Measurements from ENCODE around the gene SUSD4. TPM values are rescaled to one million over a fixed set of nuclear protein-coding genes. Genes with fewer than 3 reads are reported as not detected.

Gene SUSD4
- total and polyA plus RNA-seq, 2 donors = 4.6 to 5.2 TPM

DNA sequence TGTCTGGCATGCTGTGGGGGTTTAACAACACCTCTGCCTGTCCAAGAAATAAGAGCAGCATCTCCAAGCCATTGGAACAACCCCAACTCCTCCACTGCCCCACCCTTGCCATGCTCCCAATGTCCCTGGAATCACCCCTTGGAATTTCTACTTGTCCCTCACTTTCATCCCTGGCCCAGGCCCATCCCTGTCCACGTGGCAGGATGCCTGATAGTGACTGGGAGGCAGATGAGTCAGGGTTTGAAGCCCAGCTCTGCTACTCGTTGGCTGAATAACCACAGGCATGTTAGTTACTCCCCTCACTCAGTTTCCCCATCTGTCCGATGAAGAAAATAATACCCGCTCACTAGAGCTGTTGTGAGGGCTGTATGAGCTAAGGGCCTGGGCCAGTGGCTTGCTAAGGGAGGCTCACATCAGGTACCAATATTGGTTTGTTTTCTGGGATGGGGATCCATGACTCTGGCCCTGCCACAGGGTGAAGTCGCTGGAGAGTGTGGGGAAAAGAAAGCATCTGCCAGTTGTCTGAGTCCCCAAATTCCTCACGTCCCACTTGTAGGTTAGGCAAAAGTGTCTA lies 121.5 kb downstream of the SUSD4 start:
- Histone ChIP-seq H3K4me3 (ENCODE audit: low read length in 2 of 2) (no peak overlapping the region), H3K27ac (ENCODE audit: low read depth in 1 of 2, low read length in 1 of 2) (no peak overlapping the region), H3K27me3 (ENCODE audit: control insufficient read depth in 2 of 2, insufficient read depth in 1 of 2, low read length in 1 of 2) (peaks cover 0 to 12% of the 10 kb centered on the region in 2 donors), H3K4me1 (ENCODE audit: control insufficient read depth in 2 of 2, insufficient read depth in 2 of 2, low read length in 2 of 2) (peaks cover 0 to 19% of the 10 kb centered on the region in 2 donors), H3K36me3 (ENCODE audit: control insufficient read depth in 2 of 2, insufficient read depth in 2 of 2, low read length in 1 of 2) (no peaks in the 10 kb centered on the region), H3K9me3 (ENCODE audit: control insufficient read depth in 2 of 2, insufficient read depth in 1 of 2, low read length in 1 of 2) (no peaks in the 10 kb centered on the region)
- 95% methylated on average over 6 of the region's 6 CpGs for WGBS
- DNase-seq (ENCODE audit: low read depth in 6 of 9, low spot score in 9 of 9) = no peak

DNA sequence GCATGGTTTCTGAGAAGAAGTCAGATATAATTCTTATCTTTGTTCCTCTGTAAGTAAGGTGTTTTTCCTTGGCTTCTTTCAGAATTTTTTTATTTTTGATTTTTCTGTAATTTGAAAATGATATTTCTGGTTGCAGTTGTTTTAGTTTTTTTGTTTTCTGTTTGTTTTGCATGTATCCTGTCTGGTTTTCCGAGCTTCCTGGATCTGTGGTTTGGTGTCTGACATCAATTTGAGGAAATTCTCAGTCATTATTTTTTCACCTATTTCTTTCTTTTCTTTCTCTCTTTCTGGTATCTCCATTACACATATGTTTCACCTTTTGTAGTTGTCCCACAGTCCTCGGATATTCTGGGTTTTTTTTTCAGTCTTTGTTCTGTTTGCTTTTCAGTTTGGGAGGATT lies 123.9 kb downstream of the SUSD4 start:
- Histone ChIP-seq H3K4me1 (ENCODE audit: control insufficient read depth in 2 of 2, insufficient read depth in 2 of 2, low read length in 2 of 2) (peaks cover 0 to 20% of the 10 kb centered on the region in 2 donors), H3K4me3 (ENCODE audit: low read length in 2 of 2) (no peak overlapping the region), H3K36me3 (ENCODE audit: control insufficient read depth in 2 of 2, insufficient read depth in 2 of 2, low read length in 1 of 2) (no peaks in the 10 kb centered on the region), H3K9me3 (ENCODE audit: control insufficient read depth in 2 of 2, insufficient read depth in 1 of 2, low read length in 1 of 2) (no peaks in the 10 kb centered on the region), H3K27ac (ENCODE audit: low read depth in 1 of 2, low read length in 1 of 2) (no peak overlapping the region), H3K27me3 (ENCODE audit: control insufficient read depth in 2 of 2, insufficient read depth in 1 of 2, low read length in 1 of 2) (no peaks in the 10 kb centered on the region)
- 91% methylated on average over 2 of the region's 2 CpGs for WGBS
- DNase-seq (ENCODE audit: low read depth in 6 of 9, low spot score in 9 of 9) = no peak

DNA sequence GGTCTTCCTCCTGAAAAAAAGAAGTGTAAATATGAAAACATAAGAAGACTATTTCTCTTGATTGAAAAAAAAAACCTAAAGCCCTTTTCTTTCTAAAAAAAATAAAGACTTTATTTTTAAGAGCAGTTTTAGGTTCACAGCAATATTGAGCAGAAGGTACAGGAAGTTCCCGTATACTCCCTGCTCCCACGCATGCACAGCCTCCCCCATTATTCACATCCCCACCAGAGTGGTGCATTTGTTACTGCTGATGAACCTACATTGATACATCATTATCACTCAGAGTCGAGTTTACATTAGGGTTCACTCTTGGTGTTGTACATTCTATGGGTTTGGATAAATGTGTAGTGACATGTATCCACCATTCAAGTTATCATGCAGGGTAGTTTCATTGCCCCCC lies 128.9 kb downstream of the SUSD4 start:
- Histone ChIP-seq H3K4me1 (ENCODE audit: control insufficient read depth in 2 of 2, insufficient read depth in 2 of 2, low read length in 2 of 2) (peaks cover 38 to 50% of the 10 kb centered on the region in 2 donors), H3K4me3 (ENCODE audit: low read length in 2 of 2) (no peak overlapping the region), H3K9me3 (ENCODE audit: control insufficient read depth in 2 of 2, insufficient read depth in 1 of 2, low read length in 1 of 2) (no peaks in the 10 kb centered on the region), H3K27me3 (ENCODE audit: control insufficient read depth in 2 of 2, insufficient read depth in 1 of 2, low read length in 1 of 2) (no peaks in the 10 kb centered on the region), H3K36me3 (ENCODE audit: control insufficient read depth in 2 of 2, insufficient read depth in 2 of 2, low read length in 1 of 2) (no peaks in the 10 kb centered on the region), H3K27ac (ENCODE audit: low read depth in 1 of 2, low read length in 1 of 2) (peak overlapping the region in 1 of 2 donors; percentile 49)
- 72% methylated on average over 3 of the region's 3 CpGs for WGBS
- peak in 1 of 9 donors; percentile 34 for DNase-seq (ENCODE audit: low read depth in 6 of 9, low spot score in 9 of 9)

DNA sequence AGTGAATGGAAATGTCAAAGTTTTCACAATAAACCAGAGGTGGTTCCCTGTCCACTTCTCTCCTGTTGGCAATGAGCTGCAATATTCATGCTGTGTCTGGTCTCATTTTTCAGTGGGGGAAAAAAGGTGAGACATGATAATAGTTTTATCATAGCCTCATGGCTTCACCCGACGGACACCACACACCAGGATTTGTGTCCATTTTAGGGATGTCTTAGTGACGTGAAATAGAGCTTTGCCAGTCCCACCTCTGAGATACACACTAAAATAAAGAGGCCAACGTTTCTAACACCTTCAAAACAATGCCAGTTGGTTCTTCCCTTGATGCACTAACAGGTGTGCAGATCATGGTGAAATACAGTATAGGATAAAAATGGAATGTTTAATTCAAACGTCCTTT lies 129.4 kb downstream of the SUSD4 start:
- Histone ChIP-seq H3K9me3 (ENCODE audit: control insufficient read depth in 2 of 2, insufficient read depth in 1 of 2, low read length in 1 of 2) (no peaks in the 10 kb centered on the region), H3K27ac (ENCODE audit: low read depth in 1 of 2, low read length in 1 of 2) (no peak overlapping the region), H3K27me3 (ENCODE audit: control insufficient read depth in 2 of 2, insufficient read depth in 1 of 2, low read length in 1 of 2) (no peaks in the 10 kb centered on the region), H3K4me3 (ENCODE audit: low read length in 2 of 2) (no peak overlapping the region), H3K36me3 (ENCODE audit: control insufficient read depth in 2 of 2, insufficient read depth in 2 of 2, low read length in 1 of 2) (no peaks in the 10 kb centered on the region), H3K4me1 (ENCODE audit: control insufficient read depth in 2 of 2, insufficient read depth in 2 of 2, low read length in 2 of 2) (peaks cover 44 to 55% of the 10 kb centered on the region in 2 donors)
- 58% methylated on average over 5 of the region's 5 CpGs for whole genome bisulfite sequencing
- no peak for DNase-seq (ENCODE audit: low read depth in 6 of 9, low spot score in 9 of 9)

DNA sequence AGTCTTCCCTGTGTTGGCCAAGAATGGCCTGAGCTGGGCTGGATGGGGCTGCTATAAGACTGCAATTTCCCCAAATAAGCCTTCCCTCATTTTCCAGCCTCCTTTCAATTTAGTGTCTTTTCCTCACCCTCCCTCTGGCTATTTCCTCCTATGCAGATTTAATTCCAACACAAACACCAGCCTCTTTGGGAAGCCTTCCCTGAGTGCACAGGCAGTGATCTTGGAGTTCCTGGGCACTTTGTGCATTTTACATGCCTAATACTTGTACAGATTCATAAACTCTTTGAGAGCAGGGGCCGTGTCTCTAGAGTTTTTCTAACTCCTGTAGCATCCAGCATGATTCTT lies 129.8 kb downstream of the SUSD4 start:
- no peak for DNase-seq (ENCODE audit: low read depth in 6 of 9, low spot score in 9 of 9)
- Histone ChIP-seq H3K36me3 (ENCODE audit: control insufficient read depth in 2 of 2, insufficient read depth in 2 of 2, low read length in 1 of 2) (no peaks in the 10 kb centered on the region), H3K9me3 (ENCODE audit: control insufficient read depth in 2 of 2, insufficient read depth in 1 of 2, low read length in 1 of 2) (no peaks in the 10 kb centered on the region), H3K4me1 (ENCODE audit: control insufficient read depth in 2 of 2, insufficient read depth in 2 of 2, low read length in 2 of 2) (peaks cover 47 to 59% of the 10 kb centered on the region in 2 donors), H3K27me3 (ENCODE audit: control insufficient read depth in 2 of 2, insufficient read depth in 1 of 2, low read length in 1 of 2) (no peaks in the 10 kb centered on the region), H3K27ac (ENCODE audit: low read depth in 1 of 2, low read length in 1 of 2) (no peak overlapping the region), H3K4me3 (ENCODE audit: low read length in 2 of 2) (no peak overlapping the region)
- 90% methylated on average over 1 of the region's 1 CpG for WGBS

DNA sequence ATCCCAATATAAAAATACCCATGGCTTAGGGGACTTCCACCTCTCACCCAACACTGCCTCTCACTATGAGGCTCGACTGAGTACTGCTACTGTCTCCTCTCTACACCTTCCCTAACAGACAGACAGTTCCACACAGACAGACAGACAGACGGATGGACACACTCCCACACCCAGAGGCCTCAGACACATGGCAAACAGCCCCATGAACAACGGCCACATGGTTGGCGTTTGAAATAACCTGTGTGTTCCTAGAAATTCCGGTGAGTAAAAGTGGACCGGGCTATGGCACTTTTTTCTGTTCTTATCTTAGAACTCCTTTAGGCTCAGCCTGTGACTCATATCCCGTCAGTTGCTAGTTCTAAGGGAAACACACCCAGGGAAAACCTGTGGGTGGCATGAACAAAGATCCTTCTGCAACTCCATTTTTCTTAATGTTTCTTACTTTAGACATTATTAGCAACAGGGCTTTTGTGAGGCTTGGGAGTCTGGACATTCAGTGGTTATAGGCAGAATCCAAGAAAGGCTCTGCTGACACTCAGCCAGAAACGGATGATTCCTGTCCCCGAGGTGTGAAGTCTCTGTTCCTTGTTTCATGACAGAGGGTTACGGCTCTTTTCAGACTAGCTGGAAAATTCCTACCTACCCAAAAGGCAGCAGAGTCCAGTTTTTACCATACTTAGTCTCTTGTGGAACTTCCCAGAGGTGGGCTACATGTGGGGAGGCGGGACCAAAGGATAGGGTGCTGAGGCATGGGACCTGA lies 130.4 kb downstream of the SUSD4 start:
- DNase-seq (ENCODE audit: low read depth in 6 of 9, low spot score in 9 of 9) = no peak
- no peaks in the 10 kb centered on the region for H3K36me3 ChIP-seq (ENCODE audit: control insufficient read depth in 2 of 2, insufficient read depth in 2 of 2, low read length in 1 of 2)
- no peak overlapping the region for H3K4me3 ChIP-seq (ENCODE audit: low read length in 2 of 2)
- H3K9me3 ChIP-seq (ENCODE audit: control insufficient read depth in 2 of 2, insufficient read depth in 1 of 2, low read length in 1 of 2) = no peaks in the 10 kb centered on the region
- 79% methylated on average over 11 of the region's 11 CpGs for WGBS
- H3K4me1 ChIP-seq (ENCODE audit: control insufficient read depth in 2 of 2, insufficient read depth in 2 of 2, low read length in 2 of 2) = peaks cover 50 to 64% of the 10 kb centered on the region in 2 donors
- H3K27ac ChIP-seq (ENCODE audit: low read depth in 1 of 2, low read length in 1 of 2) = no peak overlapping the region
- H3K27me3 ChIP-seq (ENCODE audit: control insufficient read depth in 2 of 2, insufficient read depth in 1 of 2, low read length in 1 of 2) = no peaks in the 10 kb centered on the region

DNA sequence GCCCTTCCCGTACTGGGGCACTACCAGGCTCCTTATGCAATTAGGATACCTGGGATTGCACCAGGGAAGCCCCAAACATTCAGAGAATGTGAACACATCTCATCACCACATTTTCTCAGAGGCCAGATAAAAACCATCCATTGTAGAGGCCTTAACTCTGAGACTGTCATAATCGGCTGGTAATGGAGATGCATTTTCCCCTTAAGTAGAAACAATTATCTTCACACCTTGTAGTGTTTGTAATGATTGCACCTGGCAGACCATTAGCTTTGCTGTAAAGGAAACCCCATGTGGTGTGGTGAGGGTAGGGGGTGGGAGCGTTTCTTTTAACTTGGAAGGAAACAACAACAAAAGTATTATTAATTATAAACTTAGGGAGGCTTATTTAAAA lies 131.0 kb downstream of the SUSD4 start:
- DNase-seq (ENCODE audit: low read depth in 6 of 9, low spot score in 9 of 9) = peak in 1 of 9 donors; percentile 30
- H3K9me3 ChIP-seq (ENCODE audit: control insufficient read depth in 2 of 2, insufficient read depth in 1 of 2, low read length in 1 of 2) = no peaks in the 10 kb centered on the region
- 66% methylated on average over 3 of the region's 3 CpGs for WGBS
- no peak overlapping the region for H3K27ac ChIP-seq (ENCODE audit: low read depth in 1 of 2, low read length in 1 of 2)
- H3K4me3 ChIP-seq (ENCODE audit: low read length in 2 of 2) = no peak overlapping the region
- H3K27me3 ChIP-seq (ENCODE audit: control insufficient read depth in 2 of 2, insufficient read depth in 1 of 2, low read length in 1 of 2) = no peaks in the 10 kb centered on the region
- H3K4me1 ChIP-seq (ENCODE audit: control insufficient read depth in 2 of 2, insufficient read depth in 2 of 2, low read length in 2 of 2) = peaks cover 50 to 70% of the 10 kb centered on the region in 2 donors
- H3K36me3 ChIP-seq (ENCODE audit: control insufficient read depth in 2 of 2, insufficient read depth in 2 of 2, low read length in 1 of 2) = no peaks in the 10 kb centered on the region

DNA sequence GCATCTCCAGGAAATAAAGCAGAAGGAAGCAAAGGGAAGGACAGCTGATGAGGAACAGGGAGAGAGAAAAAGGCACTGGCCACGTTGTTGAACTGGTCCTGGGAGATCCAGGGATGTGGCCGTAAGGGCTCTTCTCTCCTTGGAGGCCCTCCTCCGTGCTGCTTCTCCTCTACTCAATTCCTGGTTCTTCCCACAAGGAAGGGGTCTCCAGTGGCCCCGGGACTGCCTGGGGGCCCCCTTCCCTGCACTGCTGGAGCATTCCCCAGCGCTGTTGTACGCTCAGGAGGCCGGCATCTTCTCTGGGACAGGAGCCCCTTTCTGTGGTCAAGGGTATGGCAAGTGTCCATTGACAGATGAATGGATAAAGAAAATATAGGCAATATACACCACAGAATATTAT lies 132.4 kb downstream of the SUSD4 start:
- DNase-seq (ENCODE audit: low read depth in 6 of 9, low spot score in 9 of 9) = no peak
- H3K27me3 ChIP-seq (ENCODE audit: control insufficient read depth in 2 of 2, insufficient read depth in 1 of 2, low read length in 1 of 2) = no peaks in the 10 kb centered on the region
- WGBS = 94% methylated on average over 7 of the region's 7 CpGs
- H3K9me3 ChIP-seq (ENCODE audit: control insufficient read depth in 2 of 2, insufficient read depth in 1 of 2, low read length in 1 of 2) = no peaks in the 10 kb centered on the region
- no peak overlapping the region for H3K4me3 ChIP-seq (ENCODE audit: low read length in 2 of 2)
- H3K36me3 ChIP-seq (ENCODE audit: control insufficient read depth in 2 of 2, insufficient read depth in 2 of 2, low read length in 1 of 2) = no peaks in the 10 kb centered on the region
- H3K4me1 ChIP-seq (ENCODE audit: control insufficient read depth in 2 of 2, insufficient read depth in 2 of 2, low read length in 2 of 2) = peaks cover 50 to 77% of the 10 kb centered on the region in 2 donors
- peak overlapping the region; percentile 80 to 81 for H3K27ac ChIP-seq (ENCODE audit: low read depth in 1 of 2, low read length in 1 of 2)

DNA sequence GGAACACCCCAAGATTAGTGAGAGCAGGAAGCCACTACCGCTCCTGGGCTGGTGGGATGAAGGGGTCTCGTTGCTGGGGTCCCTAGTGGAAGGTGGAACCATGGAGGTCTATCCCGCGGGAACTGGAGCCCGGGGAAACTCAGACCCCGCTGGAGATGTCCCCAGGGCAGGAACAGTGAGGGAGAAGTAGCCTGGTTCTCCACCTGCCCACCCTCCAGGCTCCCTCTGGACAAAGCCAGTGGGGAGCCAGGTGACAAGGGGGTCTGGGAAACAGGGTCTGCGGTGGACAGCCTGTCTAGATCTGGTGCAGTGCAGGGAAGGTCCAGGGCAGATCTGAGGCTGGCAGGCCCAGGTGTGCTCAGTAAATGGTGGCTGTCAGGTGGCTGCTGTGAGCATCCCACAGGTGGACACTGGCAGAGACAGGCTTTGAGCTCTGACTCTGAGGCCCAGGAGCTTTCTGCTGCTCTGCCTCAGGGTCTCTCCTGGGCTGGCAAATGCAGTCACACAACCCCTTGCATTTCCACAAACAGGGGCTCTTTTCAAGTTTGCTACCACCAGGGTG lies 132.9 kb downstream of the SUSD4 start:
- 91% methylated on average over 7 of the region's 7 CpGs for WGBS
- Histone ChIP-seq H3K27me3 (ENCODE audit: control insufficient read depth in 2 of 2, insufficient read depth in 1 of 2, low read length in 1 of 2) (no peaks in the 10 kb centered on the region), H3K27ac (ENCODE audit: low read depth in 1 of 2, low read length in 1 of 2) (peak overlapping the region; percentile 80 to 81), H3K36me3 (ENCODE audit: control insufficient read depth in 2 of 2, insufficient read depth in 2 of 2, low read length in 1 of 2) (no peaks in the 10 kb centered on the region), H3K4me3 (ENCODE audit: low read length in 2 of 2) (no peak overlapping the region), H3K9me3 (ENCODE audit: control insufficient read depth in 2 of 2, insufficient read depth in 1 of 2, low read length in 1 of 2) (no peaks in the 10 kb centered on the region), H3K4me1 (ENCODE audit: control insufficient read depth in 2 of 2, insufficient read depth in 2 of 2, low read length in 2 of 2) (peaks cover 50 to 77% of the 10 kb centered on the region in 2 donors)
- no peak for DNase-seq (ENCODE audit: low read depth in 6 of 9, low spot score in 9 of 9)
